DND-41 (cell line): ENCODE measurements around the gene NUP160.

Experiments used
- CTCF ChIP-seq: IDR thresholded peaks from 2 replicates; pipeline ENCODE4 v1.5.1; 2012; ENCODE audit warnings: borderline replicate concordance, low read length, moderate library complexity, mild to moderate bottlenecking; ENCODE audit not compliant: poor library complexity, severe bottlenecking; ENCODE audit errors: extremely low read depth
- EZH2 ChIP-seq: IDR thresholded peaks from 3 replicates; pipeline ENCODE4 v1.6.1; 2012; ENCODE audit warnings: borderline replicate concordance, low read depth, mild to moderate bottlenecking, moderate library complexity, low read length, inconsistent platforms; ENCODE audit not compliant: severe bottlenecking

GRCh38 chr11:47846998-47847397 lies 1.2 kb downstream of the NUP160 start:
- TF ChIP-seq EZH2 (no peak), CTCF (no peak)
